Loucy (cell line): Measurements from ENCODE around the gene CLDN20.

ENCODE experiments used
- CTCF ChIP-seq: fragments of 200-600 bp; sonication (generic); conservative IDR thresholded peaks from 2 replicates; pipeline ENCODE4 v1.5.1; 2014; ENCODE audit warnings: mild to moderate bottlenecking, antibody characterized with exemption, low read length
- EZH2phosphoT487 ChIP-seq: fragments of 200-600 bp; IDR thresholded peaks from 2 replicates; pipeline ENCODE4 v1.6.1; 2018; ENCODE audit warnings: antibody characterized with exemption, mild to moderate bottlenecking, moderate library complexity, borderline replicate concordance

- TF ChIP-seq CTCF, result no peak
- no peak for TF ChIP-seq EZH2phosphoT487
Observed at GRCh38 chr6:155256122-155256795, 7.6 kb upstream of the CLDN20 start.
